Neutrophil (primary cell): ENCODE measurements around the gene MPPE1.

ENCODE experiments used
- H3K27ac ChIP-seq: fragments of 200-600 bp; sonication (generic); 2 replicates; pipeline ENCODE4 v1.5.1; 2016; ENCODE audit warnings: mild to moderate bottlenecking, moderate library complexity
- H3K27me3 ChIP-seq: fragments of 200-600 bp; sonication (generic); 2 replicates; pipeline ENCODE4 v1.6.0; 2016; ENCODE audit warnings: mild to moderate bottlenecking
- H3K36me3 ChIP-seq: fragments of 200-600 bp; sonication (generic); 2 replicates; pipeline ENCODE4 v1.5.1; 2017
- H3K4me1 ChIP-seq, 2 experiments: fragments of 200-600 bp in 1 of 2; sonication (generic) in 1 of 2; 1 replicate in 1 of 2; 2 replicates in 1 of 2; pipeline versions ENCODE4 v1.5.1 to v1.6.1; 2013 to 2016; ENCODE audit warnings: low read depth in 1 of 2, low read length in 1 of 2, mild to moderate bottlenecking in 1 of 2, moderate library complexity in 1 of 2; ENCODE audit not compliant: control insufficient read depth in 1 of 2, insufficient read depth in 1 of 2
- H3K4me3 ChIP-seq, 2 experiments: fragments of 200-600 bp in 1 of 2; sonication (generic) in 1 of 2; 1 replicate in 1 of 2; 2 replicates in 1 of 2; pipeline ENCODE4 v1.5.1; 2013 to 2016; ENCODE audit warnings: low read depth in 1 of 2, low read length in 1 of 2, mild to moderate bottlenecking in 1 of 2, moderate library complexity in 1 of 2
- H3K9me3 ChIP-seq: fragments of 200-600 bp; sonication (generic); 2 replicates; pipeline ENCODE4 v1.5.1; 2016
- TF ChIP-seq, protein P1 (sequence below): fragments of 200-600 bp; sonication (generic); IDR thresholded peaks from 2 replicates; pipeline ENCODE4 v1.5.1; 2016; ENCODE audit warnings: antibody characterized with exemption

MPPE1 gene

DNA sequence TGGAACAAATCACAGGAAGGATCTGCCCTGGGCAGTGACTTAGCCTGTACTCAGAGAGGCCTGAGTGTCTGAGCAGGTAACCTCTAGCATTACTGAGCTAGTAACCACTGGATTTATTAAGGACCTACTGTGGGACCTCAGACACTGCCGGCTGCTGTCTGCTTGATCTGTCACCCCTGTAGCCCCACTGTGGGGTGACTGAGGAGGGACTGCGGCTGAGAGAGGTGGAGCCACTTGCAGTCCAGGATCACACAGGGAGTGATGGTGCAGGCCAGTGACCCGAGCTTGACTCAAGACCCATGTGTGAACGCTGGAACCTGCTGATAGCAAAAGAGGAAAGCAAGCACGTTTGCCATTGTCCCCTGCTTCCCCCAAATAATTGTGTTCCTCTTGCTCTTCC is 41.4 kb downstream of the MPPE1 start:
- H3K4me1 ChIP-seq = no peaks in the 10 kb centered on the region
- H3K27me3 ChIP-seq = peaks cover 37% of the 10 kb centered on the region
- TF ChIP-seq, protein P1, sequence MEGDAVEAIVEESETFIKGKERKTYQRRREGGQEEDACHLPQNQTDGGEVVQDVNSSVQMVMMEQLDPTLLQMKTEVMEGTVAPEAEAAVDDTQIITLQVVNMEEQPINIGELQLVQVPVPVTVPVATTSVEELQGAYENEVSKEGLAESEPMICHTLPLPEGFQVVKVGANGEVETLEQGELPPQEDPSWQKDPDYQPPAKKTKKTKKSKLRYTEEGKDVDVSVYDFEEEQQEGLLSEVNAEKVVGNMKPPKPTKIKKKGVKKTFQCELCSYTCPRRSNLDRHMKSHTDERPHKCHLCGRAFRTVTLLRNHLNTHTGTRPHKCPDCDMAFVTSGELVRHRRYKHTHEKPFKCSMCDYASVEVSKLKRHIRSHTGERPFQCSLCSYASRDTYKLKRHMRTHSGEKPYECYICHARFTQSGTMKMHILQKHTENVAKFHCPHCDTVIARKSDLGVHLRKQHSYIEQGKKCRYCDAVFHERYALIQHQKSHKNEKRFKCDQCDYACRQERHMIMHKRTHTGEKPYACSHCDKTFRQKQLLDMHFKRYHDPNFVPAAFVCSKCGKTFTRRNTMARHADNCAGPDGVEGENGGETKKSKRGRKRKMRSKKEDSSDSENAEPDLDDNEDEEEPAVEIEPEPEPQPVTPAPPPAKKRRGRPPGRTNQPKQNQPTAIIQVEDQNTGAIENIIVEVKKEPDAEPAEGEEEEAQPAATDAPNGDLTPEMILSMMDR = no peak
- no peaks in the 10 kb centered on the region for H3K36me3 ChIP-seq
- no peak overlapping the region for H3K27ac ChIP-seq
- H3K9me3 ChIP-seq = no peaks in the 10 kb centered on the region
- H3K4me3 ChIP-seq = no peak overlapping the region

DNA sequence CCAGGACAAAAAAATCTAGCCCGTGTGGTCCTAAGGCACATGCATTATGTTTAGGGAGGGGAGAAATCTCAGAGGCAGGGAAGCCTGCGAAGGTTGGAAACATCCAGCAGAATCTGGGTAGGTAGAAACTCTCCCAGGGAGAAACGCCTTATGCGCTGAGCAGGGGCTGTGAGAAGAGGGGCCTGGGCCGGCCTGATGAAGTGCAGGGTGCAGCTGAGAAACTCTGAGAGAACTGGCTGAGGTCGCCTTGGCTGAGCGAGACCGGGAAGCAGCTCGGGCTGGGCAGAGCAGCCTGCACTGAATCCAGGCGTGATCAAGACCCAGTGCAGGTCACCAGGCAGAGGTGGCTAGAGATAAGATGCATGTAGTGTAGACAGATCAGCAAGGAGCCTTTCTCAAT is 41.8 kb downstream of the MPPE1 start:
- Histone ChIP-seq H3K4me3 (no peak overlapping the region), H3K4me1 (no peaks in the 10 kb centered on the region), H3K9me3 (no peaks in the 10 kb centered on the region), H3K27me3 (peaks cover 32% of the 10 kb centered on the region), H3K27ac (no peak overlapping the region), H3K36me3 (no peaks in the 10 kb centered on the region)
- TF ChIP-seq, protein P1 = no peak

DNA sequence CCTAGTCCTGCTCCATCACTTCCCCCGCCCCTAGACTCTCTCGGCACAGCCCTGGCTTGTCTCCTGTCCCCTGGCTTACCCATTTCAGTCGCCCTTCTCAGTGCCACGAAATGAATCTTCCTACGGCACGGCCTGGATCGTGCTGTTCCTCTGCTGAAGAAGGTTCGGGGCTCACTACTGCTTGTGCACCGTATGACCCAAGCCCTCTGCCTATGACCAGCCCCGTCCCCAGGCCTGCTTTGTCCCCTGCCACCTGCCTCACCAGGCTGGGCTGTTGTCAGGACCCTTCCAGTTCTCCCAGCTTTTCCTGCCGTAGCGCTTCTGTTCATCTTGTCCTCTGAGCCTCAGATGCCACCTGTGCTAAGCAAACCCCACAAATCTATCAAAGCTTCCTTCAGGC is 43.0 kb downstream of the MPPE1 start:
- H3K27ac ChIP-seq = no peak overlapping the region
- H3K4me1 ChIP-seq = no peaks in the 10 kb centered on the region
- no peaks in the 10 kb centered on the region for H3K9me3 ChIP-seq
- H3K27me3 ChIP-seq = peaks cover 24% of the 10 kb centered on the region
- TF ChIP-seq, protein P1 = no peak
- no peak overlapping the region for H3K4me3 ChIP-seq
- no peaks in the 10 kb centered on the region for H3K36me3 ChIP-seq

DNA sequence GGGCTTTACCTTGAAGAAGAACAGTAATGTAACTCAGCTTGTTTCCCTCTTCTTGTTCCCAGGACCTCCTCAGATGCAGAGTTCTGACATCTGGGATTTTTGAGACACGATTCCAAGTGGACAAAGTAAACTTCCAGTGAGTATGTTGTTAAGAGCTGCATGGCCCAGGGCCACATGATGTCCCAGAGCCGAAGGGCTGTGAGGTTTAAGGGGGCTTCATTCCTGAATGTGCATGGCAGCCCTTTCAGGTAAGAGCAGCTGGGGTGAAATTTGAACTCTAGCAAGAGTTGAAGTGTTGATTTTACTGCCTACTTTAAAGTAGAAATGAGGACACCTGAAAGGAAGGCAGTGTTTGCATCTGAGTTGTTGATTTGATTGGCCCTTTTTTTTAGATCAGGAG is 43.6 kb downstream of the MPPE1 start:
- Histone ChIP-seq H3K9me3 (no peaks in the 10 kb centered on the region), H3K27me3 (peaks cover 24% of the 10 kb centered on the region), H3K4me1 (no peaks in the 10 kb centered on the region), H3K4me3 (no peak overlapping the region), H3K27ac (no peak overlapping the region), H3K36me3 (no peaks in the 10 kb centered on the region)
- TF ChIP-seq, protein P1 = no peak

DNA sequence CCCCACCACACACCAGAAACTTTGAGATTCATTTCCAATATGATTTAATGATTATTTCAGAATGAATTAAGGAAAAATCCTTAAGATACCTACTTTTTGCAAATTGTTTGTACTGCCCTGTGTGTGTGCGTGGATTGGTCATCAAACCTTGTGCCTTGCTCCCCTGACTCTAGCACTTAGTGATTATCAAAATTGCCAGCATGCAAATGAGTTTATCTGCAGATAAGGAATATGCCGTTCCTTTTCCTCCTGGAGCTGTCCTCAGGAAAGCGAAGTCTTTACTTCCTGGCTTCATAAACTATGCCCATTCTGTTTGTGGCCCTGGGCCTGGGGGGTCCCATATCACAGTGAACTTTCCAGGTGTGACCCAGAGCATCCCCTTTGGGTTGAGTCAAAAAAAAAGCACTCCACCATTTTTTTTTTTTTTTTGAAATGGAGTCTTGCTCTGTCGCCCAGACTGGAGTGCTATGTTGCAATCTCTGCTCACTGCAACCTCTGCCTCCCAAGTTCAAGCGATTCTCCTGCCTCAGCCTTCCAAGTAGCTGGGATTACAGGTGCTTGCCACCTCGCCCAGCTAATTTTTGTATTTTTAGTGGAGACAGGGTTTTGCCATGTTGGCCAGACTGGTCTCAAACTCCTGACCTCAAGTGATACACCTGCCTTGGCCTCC is 45.5 kb downstream of the MPPE1 start:
- H3K4me3 ChIP-seq = no peak overlapping the region
- TF ChIP-seq, protein P1 = no peak
- peaks cover 38% of the 10 kb centered on the region for H3K27me3 ChIP-seq
- no peak overlapping the region for H3K27ac ChIP-seq
- no peaks in the 10 kb centered on the region for H3K36me3 ChIP-seq
- H3K4me1 ChIP-seq = no peaks in the 10 kb centered on the region
- no peaks in the 10 kb centered on the region for H3K9me3 ChIP-seq
